GOT3 (cell line): Measurements from ENCODE around the gene TNPO3.
"Not testable (repeated sequence)": the region's sequence is repeated elsewhere in the genome, so short reads cannot be mapped to it uniquely, and the experiment has no call there.

ENCODE experiments used
- DNase-seq: peaks from one replicate; lab custom pipeline; 2025; ENCODE audit warnings: mixed read lengths; lab: John Stamatoyannopoulos, UW

Gene TNPO3

DNA sequence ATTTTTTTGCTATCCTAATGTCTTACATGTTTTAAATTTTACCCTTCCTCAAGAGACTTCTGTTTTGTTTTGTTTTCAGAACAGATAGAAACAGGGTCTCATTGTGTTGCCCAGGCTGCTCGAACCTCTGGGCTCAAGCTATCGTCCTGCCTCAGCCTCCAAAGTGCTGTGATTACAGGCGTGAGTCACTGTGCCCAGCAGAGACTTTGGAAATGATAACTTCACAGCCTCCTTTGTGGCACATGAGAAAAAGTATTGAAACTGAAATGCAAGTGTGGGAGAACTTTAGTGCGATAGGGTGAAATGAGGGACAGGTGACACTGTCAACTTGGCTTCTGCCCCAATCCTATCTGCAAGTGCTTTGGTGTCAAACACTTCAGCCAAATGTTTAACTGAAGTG lies 95.6 kb downstream of the TNPO3 start:
- no peak for DNase-seq

DNA sequence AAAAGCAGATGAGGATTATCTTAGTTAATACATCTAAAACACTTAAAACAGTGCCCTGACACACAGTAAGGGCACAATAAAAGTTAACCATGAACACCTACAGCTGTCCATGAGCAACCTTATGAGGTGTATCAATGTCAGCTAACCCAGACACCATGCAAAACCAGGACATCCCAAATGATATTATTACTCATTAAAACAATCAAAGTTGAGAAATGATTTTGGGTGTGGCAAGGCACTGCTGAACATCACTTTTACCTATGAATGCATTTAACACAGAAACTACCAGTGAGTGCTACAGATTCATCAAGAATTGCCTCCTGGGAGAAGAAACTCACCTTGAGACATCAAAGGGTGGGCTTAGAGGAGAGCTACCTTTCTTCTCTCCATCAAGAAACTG lies 98.9 kb downstream of the TNPO3 start:
- no peak for DNase-seq

DNA sequence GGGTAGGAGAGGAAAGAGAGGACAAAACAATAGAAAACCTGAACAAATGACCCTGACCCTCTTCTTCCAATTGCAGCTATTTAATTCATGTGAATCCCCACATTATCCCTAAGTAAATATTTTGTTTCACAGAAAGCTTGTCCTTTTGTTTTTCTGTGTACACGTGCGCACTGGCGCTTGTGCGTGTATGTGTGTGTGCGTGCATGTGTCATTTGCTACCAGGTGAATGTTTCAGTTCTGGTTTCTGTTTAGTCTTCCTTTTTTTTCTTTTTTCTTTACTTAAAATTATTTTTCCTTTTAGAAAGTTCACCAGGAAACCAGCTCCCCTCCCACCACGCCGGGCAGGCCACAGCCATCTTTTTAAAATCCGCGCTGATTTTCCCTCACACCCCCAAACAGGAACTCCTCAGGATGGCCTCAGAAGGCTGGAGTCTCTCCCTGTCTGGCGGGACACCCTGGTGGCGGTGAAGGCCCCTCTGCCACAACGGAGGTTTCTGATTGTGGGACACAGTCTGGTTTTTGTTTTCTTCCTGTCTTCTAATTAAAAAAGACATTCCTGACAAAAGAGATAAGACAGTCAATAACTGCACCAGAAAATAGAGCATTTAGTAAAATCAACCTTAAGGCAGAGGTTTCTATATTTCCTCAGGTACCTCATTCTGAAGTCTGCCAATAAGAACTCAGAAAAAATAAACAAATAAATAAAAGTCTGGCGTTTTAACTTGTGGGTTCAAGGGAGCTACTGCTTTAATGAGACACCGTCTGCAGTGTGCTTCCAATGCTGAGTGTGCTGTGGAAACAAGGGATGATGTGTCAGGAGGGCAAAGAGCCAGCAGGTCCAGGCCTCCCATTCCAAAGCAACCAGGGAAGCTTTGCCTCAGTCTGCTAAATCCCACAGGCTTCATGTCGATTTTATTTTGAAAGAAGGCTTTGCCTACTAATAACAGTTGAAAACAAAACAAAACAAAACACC lies 99.8 kb downstream of the TNPO3 start:
- no peak for DNase-seq

DNA sequence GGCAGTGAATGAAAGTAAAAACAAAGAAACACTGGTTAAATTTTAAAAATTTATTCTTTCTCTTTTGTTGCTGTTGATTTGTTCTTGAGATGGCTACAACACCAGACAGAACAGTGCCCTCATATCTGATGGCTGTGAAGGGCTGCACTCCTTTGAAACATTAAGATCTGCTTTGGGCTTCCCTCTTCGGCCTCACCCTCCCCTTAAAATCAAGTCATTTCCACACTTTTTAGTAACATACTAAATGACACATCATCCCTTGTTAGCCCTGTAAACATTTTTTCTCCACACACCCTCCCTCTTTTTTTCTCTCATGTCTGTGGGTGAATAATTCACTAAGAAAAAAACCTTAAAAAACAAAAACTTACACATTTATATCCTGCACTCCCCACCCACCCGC lies 100.8 kb downstream of the TNPO3 start:
- DNase-seq, result no peak

DNA sequence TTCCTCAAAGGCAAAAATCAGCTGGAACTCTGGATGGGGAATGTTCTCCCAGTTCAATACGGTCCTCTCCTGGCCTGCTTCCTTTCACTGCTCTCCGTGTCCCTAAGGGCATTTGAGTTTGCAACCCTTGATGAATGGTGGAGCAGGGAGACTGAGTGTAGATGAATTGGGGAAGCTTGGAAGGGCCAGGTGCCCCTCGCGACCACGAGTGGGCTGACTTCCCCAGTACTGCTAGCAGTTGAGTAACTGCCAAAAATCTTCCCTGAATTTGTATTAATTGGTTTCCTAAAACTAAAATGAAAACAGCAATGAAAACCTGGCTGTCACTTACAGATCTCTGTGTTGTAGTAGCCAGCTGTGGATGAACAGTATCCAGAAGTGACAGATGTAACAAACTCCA lies 103.6 kb downstream of the TNPO3 start:
- DNase-seq, result no peak

DNA sequence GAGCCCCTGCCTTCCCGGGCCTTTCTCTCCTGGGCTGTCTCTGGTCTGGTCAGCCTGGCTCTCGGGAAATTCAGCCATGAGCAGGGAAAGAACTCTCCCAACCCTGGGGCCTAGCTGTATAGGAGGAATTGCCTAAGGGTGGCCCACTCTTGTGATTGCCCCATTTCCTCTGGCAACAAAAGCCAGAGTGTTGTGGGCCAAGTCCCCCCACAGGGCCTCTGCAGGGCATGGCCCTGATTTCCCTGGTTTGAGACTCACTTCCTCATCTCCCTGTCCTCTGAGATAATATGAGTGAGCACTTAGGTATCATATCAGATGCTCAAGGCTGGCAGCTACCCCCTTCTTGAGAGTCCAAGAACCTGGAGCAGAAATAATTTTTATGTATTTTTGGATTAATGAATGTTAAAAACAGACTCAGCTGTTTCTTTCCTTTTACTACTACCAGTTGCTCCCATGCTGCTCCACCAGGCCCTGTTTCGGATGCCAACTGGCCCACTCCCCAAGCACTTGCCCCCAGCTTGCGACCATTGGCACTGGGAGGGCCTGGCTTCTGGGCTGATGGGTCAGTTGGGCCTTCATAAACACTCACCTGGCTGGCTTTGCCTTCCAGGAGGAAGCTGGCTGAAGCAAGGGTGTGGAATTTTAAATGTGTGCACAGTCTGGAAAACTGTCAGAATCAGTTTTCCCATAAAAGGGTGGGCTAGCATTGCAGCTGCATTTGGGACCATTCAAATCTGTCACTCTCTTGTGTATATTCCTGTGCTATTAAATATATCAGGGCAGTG lies 105.7 kb downstream of the TNPO3 start:
- no peak for DNase-seq

DNA sequence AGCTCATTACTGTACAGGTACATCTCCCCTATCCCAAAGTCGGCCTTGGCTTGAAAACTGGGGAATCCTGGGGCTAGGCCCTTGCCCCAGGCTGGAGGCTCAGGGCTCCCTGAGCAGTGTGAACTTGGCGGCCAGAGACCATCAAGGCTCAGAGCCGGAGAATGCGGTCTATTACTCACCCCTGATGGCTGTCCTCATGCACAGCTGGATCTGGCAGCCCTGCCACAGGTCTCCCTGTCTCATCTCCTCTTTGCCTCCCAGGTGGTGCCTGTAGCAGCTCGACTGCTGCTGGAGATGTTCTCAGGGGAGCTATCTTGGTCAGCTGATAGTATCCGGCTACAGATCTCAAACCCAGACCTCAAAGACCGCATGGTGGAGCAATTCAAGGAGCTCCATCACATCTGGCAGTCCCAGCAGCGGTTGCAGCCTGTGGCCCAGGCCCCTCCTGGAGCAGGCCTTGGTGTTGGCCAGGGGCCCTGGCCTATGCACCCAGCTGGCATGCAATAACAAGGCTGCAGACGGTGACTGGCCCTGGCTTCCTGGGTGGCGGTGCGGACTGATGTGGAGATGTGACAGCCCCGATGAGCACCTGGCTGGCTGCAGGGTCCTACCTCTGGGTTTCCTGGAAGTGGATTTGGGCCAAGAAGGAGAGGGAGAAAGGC lies 106.5 kb downstream of the TNPO3 start:
- no peak for DNase-seq

DNA sequence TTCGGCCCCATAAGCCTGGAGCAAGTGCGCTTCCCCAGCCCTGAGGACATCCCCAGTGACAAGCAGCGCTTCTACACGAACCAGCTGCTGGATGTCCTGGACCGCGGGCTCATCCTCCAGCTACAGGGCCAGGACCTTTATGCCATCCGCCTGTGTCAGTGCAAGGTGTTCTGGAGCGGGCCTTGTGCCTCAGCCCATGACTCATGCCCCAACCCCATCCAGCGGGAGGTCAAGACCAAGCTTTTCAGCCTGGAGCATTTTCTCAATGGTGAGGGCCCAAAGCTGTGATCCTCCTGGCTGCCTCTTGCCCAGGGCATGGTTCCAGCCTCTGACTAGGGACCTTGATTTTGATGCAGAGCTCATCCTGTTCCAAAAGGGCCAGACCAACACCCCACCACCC lies 107.1 kb downstream of the TNPO3 start:
- no peak for DNase-seq

DNA sequence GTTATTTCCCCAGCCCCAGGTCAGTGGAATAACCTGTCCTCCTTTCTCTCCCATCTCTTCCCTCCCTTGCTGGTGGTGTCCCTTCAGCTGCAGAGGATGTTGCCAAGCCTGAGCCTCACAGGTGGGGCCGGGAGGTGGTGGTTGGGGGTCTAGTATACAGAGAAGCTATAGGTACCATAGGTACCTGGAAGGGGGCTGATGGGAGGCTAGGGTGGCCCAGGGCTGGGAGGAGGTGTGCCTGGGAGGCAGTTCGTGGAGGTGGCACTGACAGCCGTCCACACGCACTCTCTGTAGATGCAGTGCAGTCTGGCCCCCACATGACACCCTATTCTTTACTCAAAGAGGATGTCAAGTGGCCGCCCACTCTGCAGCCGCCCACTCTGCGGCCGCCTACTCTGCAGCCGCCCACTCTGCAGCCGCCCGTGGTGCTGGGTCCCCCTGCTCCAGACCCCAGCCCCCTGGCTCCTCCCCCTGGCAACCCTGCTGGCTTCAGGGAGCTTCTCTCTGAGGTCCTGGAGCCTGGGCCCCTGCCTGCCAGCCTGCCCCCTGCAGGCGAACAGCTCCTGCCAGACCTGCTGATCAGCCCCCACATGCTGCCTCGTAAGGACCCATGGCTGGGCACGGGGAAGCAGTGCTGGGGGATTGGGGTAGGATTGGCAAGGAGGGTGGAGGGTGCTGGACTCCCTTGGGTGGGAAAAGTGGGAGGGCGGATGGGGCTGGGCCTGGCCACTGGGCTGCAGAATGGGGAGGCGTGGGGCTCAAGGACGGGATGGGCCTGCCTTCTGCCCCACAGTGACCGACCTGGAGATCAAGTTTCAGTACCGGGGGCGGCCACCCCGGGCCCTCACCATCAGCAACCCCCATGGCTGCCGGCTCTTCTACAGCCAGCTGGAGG lies 107.7 kb downstream of the TNPO3 start:
- DNase-seq, result no peak

DNA sequence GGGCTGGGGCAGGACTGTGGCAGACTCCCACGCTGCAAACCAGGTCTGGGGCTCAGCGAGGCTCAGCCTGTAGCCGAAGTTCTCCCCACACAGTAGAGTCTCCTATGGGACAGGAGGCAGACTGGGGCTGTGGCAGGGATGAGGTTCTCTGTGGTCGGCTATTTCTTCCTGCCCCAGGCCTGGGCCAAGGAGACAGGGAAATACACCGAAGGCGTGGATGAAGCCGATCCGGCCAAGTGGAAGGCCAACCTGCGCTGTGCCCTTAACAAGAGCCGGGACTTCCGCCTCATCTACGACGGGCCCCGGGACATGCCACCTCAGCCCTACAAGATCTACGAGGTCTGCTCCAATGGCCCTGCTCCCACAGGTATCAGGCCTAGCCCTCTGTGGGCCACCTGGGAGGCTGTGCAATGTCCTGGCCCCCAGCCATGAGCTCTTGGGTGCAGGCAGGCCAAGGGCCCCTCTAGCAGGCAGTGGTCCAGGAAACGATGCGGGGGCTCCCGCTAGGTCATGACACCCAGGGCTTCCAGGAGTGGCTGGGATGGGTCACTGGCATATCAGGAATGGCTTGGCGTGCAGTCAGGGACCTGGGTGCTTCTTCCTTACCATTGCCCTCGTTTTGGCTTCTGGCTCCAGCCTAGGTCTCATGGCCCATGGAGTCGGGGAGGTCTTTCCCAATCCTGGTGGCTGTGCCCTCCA lies 109.1 kb downstream of the TNPO3 start:
- DNase-seq, result no peak

DNA sequence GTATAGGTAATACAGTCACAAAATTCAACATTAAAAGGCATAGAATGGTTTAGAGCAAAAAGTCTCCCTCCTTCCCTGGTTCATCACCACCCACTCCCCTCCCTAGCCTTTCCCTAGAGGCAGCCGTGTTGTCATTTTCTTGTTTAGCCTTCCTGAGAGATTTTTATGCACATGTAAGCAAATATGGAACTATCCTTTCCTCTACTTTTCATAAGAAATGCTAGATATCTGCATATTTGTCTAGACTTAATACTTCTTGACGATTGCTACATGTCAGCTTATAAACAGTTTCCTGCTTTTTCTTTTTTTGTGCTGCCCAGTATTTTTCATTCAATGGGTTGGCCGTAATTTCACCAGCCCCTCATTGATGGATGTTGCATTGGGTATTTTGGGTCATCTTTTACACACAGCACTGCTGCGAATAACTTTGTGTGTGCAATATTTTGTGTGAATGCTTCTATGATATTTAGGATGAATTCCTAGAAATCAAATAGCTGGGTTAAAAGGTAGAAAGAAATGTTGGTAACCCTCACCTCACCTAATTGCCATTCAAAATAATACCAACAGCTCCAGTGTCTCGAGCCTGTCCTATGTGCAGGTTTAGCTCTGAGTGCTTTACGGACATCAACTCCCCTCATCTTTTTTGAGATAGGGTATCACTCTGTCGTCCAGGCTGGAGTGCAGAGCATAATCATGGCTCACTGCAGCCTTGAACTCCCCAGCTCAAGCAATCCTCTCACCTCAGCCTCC lies 110.2 kb downstream of the TNPO3 start:
- DNase-seq, result no peak

DNA sequence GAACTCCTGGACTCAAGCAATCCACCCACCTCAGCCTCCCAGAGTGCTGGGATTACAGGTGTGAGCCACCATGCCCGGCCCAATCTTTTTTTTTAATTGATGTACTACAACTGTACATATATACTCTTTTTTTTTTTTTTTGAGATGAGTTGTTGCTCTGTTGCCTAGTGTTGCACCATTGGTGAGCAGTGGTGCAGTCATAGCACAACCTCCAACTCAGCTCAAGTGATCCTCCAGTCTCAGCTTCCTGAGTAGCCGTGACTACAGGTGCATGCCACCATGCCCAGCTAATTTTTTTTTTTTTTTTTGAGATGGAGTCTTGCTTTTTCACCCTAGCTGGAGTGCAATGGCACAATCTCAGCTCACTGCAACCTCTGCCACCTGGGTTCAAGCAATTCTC lies 111.7 kb downstream of the TNPO3 start:
- DNase-seq, result not testable (repeated sequence)

DNA sequence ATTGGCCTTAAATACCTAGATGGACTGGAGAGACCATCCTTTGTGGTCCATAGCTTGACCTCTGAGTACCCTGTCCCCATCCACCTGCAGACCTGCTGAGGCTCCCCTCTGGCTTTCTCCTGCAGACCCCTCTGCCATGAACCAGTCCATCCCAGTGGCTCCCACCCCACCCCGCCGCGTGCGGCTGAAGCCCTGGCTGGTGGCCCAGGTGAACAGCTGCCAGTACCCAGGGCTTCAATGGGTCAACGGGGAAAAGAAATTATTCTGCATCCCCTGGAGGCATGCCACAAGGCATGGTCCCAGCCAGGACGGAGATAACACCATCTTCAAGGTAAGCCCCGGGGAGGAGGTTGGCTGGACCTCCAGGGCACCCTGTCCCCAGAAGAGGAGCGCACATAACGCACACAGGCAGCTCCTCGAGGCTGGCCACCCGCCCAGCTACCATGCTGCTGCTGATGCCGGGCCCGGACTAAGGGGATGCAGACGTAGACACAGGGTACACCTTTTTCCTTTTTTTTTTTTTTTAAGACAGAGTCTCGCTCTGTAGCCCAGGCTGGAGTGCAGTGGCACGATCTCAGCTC lies 112.9 kb downstream of the TNPO3 start:
- DNase-seq, result no peak

DNA sequence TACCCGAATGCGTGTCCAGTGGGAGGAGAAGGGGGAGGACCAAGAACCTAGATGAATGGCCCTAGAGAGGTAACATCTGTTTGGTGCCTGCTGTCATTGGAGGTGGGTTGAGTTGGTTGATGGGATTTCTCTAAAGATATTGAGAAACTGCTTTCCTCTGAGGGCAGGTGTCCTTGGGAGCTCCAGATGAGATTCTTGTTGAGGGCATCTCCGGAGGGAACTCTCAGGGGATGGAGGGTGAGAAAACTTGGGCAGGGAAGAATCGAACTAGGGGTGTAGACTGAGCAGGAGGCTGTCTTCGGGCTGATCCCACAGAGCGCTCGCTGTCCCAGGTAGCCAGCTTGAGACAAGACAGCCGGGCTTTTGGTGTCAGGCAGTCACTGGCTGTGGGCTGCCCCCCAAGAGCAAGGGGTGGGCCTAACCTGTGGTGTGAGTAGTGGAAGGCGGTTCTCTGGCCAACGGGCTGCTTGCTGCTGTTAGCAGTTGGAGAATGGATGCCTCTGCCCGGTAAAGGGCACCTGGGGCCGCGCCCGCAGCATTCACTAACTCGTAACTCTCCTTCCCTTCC lies 113.5 kb downstream of the TNPO3 start:
- DNase-seq, result no peak

DNA sequence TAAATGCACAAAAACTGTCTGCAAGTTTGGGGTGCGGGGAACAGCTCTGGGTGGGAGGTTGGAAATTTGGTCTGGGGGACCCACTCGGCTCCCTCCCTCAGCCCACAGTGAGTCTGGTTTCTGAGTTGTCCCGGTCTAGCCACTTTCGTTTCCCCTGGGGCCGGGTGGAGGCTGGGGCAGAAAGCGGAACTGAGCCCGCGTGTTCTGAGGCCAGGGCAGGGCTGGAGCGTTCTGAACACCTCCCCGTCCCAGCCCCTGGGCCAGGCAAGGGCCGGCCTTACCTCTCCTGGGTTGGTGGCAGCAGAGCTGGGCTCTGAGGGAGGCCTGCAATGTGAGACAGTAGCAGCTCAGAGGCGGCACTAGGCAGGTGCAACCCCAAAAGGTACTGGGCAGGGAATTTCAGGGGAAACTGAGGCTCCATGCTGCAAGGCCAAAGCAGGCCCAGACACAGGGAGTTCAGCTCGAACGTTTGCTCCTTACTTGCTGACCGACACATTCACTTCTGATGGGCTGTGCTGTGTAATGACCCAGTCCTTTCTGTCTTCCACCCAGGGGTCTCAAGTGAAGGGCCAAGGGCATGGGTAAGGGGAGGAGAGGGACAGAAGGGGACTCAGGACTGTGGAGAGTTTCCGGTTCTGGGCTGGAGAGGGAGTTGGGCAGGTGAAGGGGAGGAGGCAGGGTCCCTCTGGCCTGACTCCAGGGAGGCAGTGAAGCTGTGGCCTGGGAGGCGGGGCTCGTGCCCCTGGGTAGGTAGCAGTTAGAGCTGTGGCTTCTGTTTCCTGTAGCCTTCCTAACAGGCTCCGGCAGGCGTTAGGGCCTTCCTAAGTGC lies 114.2 kb downstream of the TNPO3 start:
- DNase-seq, result no peak

DNA sequence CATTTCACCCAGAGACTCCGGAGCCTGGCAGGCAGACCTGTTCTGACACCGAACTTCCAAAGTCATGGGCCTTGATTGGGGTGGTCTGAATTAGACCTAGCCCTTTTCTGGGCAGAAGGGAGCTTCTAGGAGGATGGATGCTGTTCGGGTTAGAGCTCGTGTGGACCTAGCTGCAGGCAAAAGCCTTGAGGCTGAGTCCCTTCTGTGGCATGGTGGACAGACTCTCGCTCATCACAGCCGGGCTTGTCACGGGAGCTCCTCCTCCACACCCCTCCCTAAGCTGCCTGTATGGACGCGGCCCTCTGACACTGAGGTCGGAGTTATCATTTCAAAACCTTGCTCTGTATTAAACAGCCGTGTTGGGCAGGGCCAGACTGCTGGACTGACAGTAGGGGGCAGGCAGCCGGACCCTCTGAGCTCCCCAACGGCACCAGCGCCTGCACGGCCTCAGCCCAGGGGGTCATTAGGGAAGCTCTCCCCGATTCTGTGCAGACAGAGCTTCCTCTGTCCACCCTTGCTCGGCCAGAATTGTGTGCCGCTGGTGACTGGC lies 115.0 kb downstream of the TNPO3 start:
- no peak for DNase-seq

DNA sequence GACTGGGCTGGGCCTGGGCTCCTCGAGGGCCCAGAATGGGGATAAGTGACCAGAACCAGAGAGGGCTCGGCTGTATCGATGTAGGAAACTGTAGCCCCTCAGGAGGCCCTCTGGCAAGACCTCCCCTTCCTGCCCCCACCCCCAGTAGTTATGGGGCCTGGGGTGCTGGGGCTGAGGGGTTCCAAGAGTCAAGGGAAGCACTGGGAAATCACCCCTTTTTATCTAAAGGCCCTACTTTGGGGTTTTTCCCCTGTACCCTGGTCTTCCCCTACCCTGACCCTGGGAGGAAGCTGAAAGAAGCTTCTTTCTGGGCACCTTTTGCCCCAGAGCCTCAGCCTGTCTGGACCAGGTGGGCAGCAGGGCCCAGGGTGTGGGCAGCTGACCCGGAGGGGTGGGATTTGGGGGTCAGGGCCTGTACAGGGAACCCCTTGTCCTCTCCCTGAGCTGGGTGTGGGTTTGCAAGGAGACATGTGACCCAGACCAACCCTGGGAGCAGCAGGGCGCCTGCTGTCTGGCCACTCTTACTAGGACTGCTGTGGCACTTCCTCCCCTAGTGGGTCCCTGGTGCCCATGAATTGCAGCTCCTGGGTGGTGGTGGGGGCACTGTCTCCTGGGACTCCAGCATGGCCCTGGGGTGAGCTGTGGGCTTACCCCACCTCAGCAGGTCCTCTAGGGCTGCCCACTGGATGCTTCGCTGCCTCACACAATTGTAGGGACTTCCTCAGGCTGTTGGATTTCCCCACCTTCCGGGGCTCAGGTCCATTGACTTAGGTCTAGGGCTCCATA lies 115.6 kb downstream of the TNPO3 start:
- no peak for DNase-seq
